DND-41 (cell line): ENCODE results near the gene MRPS26.

Source experiments
- CTCF ChIP-seq: IDR thresholded peaks from 2 replicates; pipeline ENCODE4 v1.5.1; 2012; ENCODE audit warnings: borderline replicate concordance, low read length, moderate library complexity, mild to moderate bottlenecking; ENCODE audit not compliant: poor library complexity, severe bottlenecking; ENCODE audit errors: extremely low read depth
- EZH2 ChIP-seq: IDR thresholded peaks from 3 replicates; pipeline ENCODE4 v1.6.1; 2012; ENCODE audit warnings: borderline replicate concordance, low read depth, mild to moderate bottlenecking, moderate library complexity, low read length, inconsistent platforms; ENCODE audit not compliant: severe bottlenecking

DNA sequence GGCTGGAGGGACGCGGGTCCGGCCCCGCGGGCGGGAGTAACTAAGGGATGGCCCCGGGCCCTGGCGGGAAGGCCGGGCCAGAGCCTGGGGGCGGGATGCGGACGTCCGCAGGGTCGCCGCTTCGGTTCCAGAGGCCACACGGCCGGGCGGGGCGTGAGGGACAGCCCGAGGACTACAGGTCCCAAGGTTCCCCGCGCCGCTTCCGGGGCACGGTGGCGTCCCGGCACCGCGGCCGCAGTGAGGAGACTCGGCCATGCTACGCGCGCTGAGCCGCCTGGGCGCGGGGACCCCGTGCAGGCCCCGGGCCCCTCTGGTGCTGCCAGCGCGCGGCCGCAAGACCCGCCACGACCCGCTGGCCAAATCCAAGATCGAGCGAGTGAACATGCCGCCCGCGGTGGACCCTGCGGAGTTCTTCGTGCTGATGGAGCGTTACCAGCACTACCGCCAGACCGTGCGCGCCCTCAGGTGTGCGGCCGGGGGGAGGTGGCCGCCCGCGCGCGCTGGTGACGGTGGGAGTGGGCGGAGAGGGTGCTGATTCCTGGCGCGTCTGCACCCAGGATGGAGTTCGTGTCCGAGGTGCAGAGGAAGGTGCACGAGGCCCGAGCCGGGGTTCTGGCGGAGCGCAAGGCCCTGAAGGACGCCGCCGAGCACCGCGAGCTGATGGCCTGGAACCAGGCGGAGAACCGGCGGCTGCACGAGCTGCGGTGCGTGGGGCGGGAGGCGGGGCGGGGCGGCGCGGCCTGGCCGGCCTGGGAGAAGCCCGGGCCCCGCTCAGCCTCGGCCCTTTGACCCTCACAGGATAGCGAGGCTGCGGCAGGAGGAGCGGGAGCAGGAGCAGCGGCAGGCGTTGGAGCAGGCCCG lies at the start of gene MRPS26:
- TF ChIP-seq CTCF: peak; percentile 9
- no peak for TF ChIP-seq EZH2
